IPS DF 4.7 (cell line): ENCODE data around the gene PCDHB11.
"Not testable (repeated sequence)": the region's sequence is repeated elsewhere in the genome, so short reads cannot be mapped to it uniquely, and the experiment has no call there.

ENCODE experiments used
- DNase-seq: peaks from one replicate; pipeline ENCODE4 v3.0.0-alpha.2; 2013; ENCODE audit warnings: low spot score; ENCODE audit errors: extremely low read depth

PCDHB11 gene

DNA sequence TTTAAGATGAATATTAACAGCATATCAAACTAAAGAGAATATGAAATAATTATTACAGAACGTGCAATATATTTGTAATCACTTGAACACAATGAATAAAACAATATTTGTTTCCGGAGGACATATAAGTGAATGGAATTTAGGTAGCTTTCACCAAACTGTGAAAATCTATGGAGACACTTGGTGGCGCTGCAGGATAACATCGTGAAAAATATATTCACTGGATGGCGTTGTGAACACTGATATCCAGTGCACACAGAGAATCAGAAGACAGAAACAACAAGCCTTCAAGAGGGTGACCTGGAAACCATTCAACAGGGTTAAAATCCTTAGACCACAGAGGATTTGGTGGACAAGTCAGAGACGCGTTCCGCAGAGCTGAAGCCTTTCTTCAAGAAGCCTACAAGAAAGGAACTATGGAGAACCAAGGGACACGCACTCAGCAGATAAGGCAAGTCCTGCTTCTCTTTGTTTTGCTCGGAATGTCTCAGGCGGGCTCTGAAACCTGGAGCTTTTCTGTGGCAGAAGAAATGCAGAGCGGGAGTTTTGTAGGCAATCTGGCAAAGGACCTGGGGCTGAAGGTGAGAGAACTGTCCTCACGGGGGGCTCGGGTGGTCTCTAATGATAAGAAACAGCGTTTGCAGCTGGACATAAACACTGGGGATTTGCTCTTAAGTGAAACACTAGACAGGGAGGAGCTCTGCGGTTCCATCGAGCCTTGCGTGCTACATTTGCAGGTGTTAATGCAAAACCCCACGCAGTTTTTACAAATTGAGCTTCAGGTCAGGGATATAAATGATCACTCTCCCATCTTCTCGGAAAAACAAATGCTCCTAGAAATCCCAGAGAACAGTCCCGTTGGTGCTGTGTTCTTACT lies at the start of gene PCDHB11:
Gene PCDHB11 (plus strand): TSS at position 269 of the 877 bp plus-strand sequence. CDS start 148 bp downstream, at position 417.
- no peak for DNase-seq

DNA sequence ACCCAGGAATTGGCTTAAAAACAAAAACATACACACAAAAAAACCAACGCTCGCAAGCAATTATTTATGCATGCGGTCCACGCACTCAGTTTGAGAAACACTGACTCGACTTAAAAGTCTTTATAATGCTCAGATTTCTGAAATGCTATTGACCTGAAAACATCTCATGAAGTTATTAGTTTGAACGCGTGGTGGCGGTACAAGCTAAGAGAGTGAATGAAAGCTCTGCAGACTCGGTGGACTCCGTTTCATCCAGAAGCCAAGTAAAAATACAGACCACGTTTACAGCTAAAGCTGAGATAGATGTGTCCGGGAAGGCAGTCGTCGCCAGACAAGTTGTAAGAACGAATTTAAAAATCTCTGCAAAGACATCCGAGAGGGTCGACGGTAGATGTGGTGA lies 49.6 kb upstream of the PCDHB11 start, which contains the start of gene PCDHB6:
Gene PCDHB6 (plus strand): TSS at position 246 of the 400 bp plus-strand sequence. CDS start 201 bp downstream, outside the sequence.
- no peak for DNase-seq

DNA sequence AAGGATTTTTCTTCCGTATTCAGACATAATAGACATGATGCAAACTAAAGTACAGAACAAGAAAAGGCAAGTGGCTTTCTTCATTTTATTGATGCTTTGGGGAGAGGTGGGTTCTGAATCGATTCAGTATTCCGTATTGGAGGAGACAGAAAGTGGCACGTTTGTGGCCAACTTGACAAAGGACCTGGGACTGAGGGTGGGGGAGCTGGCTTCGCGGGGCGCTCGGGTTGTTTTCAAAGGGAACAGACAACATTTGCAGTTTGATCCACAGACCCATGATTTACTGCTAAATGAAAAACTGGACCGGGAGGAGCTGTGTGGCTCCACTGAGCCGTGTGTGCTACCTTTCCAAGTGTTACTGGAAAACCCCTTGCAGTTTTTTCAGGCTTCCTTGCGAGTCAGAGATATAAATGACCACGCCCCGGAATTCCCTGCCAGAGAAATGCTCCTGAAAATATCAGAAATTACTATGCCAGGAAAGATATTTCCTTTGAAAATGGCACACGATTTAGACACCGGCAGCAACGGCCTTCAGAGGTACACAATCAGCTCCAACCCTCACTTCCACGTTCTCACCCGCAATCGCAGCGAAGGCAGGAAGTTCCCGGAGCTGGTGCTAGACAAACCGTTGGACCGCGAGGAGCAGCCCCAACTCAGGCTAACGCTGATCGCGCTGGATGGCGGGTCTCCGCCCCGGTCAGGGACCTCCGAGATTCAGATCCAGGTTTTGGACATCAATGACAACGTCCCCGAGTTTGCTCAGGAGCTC lies 49.0 kb upstream of the PCDHB11 start:
- no peak for DNase-seq

- no peak for DNase-seq
Measured at GRCh38 chr5:141150993-141151325, 48.5 kb upstream of the PCDHB11 start.

- not testable (repeated sequence) for DNase-seq
Measured at GRCh38 chr5:141151632-141152031, 47.8 kb upstream of the PCDHB11 start.

DNA sequence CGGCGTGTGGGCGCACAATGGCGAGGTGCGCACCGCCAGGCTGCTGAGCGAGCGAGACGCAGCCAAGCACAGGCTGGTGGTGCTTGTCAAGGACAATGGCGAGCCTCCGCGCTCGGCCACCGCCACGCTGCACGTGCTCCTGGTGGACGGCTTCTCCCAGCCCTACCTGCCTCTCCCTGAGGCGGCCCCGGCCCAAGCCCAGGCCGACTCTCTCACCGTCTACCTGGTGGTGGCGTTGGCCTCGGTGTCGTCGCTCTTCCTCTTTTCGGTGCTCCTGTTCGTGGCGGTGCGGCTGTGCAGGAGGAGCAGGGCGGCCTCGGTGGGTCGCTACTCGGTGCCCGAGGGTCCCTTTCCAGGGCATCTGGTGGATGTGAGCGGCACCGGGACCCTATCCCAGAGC lies 47.3 kb upstream of the PCDHB11 start:
- not testable (repeated sequence) for DNase-seq

- DNase-seq: peak; percentile 25
Measured at GRCh38 chr5:141155540-141156374, 43.7 kb upstream of the PCDHB11 start.

DNA sequence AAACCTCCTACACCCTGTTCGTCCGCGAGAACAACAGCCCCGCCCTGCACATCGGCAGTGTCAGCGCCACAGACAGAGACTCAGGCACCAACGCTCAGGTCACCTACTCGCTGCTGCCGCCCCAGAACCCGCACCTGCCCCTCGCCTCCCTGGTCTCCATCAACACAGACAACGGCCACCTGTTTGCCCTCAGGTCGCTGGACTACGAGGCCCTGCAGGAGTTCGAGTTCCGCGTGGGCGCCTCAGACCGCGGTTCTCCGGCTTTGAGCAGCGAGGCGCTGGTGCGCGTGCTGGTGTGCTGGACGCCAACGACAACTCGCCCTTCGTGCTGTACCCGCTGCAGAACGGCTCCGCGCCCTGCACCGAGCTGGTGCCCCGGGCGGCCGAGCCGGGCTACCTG lies 42.1 kb upstream of the PCDHB11 start:
- DNase-seq: not testable (repeated sequence)

- not testable (repeated sequence) for DNase-seq
Measured at GRCh38 chr5:141157901-141158300, 41.5 kb upstream of the PCDHB11 start.

GRCh38 chr5:141172381-141173204 lies 26.8 kb upstream of the PCDHB11 start, which contains the start of gene PCDHB7:
PCDHB7 (plus strand) TSS chr5:141172644; CDS start chr5:141172836, 192 bp downstream.
- DNase-seq: no peak

- not testable (repeated sequence) for DNase-seq
Measured at GRCh38 chr5:141174291-141175104, 24.9 kb upstream of the PCDHB11 start.

DNA sequence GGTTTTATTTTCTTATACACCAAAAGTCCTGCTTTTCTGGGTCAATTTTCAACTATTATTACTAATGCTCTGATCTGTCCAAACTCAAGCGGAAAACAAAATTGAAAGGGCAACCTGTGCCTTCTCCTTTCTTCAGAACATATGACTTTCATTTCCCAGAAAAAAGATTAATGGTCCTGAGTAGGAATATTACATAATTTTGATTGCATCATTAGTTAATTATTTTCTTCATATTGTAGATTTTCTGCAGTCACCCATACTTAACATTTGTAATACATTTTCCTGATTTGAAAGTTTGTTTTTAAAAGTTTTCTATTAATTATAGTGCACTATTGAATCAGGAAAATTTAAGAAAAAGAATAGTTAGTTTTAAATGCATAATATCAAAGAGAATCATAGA lies 23.5 kb upstream of the PCDHB11 start:
- DNase-seq: no peak

DNA sequence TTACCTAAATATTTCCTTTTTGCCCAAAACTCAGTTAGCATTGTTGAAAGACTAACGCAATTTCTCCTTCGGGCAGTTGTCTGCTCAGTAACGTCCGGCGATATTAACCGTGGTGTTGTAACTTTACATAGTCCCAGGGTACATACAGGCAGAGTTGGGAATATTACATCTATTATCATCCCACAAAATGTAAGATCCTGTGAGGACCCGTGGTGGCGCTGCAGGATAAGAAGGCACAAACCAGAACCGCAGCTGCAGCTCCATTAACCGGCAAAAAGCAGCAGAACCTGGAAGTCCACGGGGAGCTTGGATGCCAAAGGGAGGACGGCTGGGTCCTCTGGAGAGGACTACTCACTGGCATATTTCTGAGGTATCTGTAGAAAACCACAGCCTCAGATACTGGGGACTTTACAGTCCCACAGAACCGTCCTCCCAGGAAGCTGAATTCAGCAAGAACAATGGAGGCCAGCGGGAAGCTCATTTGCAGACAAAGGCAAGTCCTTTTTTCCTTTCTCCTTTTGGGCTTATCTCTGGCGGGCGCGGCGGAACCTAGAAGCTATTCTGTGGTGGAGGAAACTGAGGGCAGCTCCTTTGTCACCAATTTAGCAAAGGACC lies 21.7 kb upstream of the PCDHB11 start, which contains the start of gene PCDHB8:
Gene PCDHB8 (plus strand): TSS at position 214 of the 615 bp plus-strand sequence. CDS start 245 bp downstream, at position 459.
- not testable (repeated sequence) for DNase-seq

DNA sequence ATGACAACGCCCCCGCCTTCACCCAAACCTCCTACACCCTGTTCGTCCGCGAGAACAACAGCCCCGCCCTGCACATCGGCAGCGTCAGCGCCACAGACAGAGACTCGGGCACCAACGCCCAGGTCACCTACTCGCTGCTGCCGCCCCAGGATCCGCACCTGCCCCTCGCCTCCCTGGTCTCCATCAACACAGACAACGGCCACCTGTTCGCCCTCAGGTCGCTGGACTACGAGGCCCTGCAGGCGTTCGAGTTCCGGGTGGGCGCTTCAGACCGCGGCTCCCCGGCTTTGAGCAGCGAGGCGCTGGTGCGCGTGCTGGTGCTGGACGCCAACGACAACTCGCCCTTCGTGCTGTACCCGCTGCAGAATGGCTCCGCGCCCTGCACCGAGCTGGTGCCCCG lies 20.1 kb upstream of the PCDHB11 start:
- DNase-seq: not testable (repeated sequence)

- DNase-seq: not testable (repeated sequence)
Measured at GRCh38 chr5:141179876-141180275, 19.6 kb upstream of the PCDHB11 start.

DNA sequence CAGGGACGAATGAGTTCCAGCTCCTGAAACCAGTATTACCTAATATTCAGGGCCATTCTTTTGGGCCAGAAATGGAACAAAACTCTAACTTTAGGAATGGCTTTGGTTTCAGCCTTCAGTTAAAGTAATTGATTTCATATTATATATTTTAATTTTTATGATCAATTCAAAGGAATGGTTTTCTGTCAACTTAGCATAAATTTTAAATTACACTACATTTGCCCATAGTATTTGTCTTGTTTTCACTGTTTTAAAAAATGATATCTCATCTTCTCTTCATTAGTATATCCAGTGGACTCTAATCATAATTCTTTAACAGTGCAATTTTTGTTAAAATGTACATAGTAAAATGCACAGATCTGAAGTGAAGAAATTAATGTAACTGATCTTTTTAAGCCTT lies 19.1 kb upstream of the PCDHB11 start:
- DNase-seq: no peak

- peak; percentile 58 for DNase-seq
Measured at GRCh38 chr5:141182248-141182647, 17.2 kb upstream of the PCDHB11 start, which contains the start of gene PCDHB16. PCDHB16 (plus strand) TSS chr5:141182387; CDS start chr5:141182560, 173 bp downstream.

DNA sequence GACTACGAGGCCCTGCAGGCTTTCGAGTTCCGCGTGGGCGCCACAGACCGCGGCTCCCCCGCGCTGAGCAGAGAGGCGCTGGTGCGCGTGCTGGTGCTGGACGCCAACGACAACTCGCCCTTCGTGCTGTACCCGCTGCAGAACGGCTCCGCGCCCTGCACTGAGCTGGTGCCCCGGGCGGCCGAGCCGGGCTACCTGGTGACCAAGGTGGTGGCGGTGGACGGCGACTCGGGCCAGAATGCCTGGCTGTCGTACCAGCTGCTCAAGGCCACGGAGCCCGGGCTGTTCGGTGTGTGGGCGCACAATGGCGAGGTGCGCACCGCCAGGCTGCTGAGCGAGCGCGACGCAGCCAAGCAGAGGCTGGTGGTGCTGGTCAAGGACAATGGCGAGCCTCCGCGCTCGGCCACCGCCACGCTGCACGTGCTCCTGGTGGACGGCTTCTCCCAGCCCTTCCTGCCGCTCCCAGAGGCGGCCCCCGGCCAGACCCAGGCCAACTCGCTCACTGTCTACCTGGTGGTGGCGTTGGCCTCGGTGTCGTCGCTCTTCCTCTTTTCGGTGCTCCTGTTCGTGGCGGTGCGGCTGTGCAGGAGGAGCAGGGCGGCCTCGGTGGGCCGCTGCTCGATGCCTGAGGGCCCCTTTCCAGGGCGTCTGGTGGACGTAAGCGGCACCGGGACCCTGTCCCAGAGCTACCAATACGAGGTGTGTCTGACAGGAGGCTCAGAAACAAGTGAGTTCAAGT lies 15.1 kb upstream of the PCDHB11 start:
- DNase-seq: not testable (repeated sequence)
